Medulla oblongata (tissue), 1 donor: ENCODE data around the gene TDRD10.
"Not testable (repeated sequence)": the region's sequence is repeated elsewhere in the genome, so short reads cannot be mapped to it uniquely, and the experiment has no call there.

Source experiments
- DNase-seq: peaks from one replicate; pipeline ENCODE4 v3.0.0-alpha.2; 2015; ENCODE audit errors: extremely low spot score

The TDRD10 gene

DNA sequence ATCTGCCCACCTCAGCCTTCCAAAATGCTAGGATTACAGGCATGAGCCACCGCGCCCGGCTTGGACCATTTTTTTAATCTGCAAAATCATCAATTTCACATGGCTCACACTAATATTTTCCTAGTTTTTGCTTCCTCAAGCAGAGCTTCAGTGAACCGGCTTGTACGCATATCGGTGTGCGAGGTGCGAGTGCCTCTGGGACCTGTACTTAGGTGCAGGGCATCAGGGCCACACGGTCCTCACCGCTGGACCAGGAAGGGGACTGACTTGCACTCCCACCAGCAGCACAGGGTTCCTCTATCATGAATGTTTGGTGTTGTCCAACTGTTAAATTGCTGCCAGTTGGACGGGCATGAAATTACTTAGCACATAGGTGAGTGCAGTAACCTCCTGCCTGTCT lies 15.6 kb downstream of the TDRD10 start:
- no peak for DNase-seq

DNA sequence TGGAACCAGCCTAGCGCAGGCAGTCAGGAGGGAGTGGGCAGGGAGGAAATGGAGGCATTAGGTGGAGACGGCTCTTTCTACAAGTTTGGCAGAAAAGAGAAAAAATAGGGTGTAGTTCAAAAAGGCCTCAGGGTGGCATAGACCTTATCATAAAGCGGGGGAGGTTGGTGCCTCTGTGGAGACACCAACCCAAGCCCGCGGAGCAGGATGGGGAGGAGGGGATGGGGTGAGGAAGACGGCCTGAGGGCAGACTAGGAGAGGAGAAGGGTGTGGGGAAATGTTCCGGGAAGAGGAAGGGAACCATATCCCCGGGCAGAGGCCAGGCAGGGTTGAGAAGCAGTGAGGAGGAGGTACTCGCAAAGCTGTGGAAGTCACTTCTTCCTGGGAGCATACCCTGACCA lies 17.6 kb downstream of the TDRD10 start:
- DNase-seq: no peak

DNA sequence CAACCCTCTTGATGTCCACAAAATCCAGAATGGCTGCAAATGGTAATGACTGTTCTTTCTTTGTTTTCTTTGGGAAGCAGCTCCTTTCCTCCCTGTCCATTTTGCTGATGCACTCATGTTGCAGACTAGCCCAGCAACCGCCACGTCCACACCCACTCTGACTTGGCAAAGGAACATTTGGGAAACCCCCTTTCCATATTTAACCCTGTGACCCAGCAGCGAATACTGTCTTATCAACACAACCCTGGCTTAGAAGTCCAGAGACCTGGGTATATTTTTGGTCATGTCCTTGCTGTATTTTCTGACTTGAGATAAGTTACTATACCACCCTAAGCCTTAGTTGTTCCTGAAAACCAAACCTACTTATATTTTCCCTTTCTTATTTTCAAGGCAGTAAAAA lies 18.3 kb downstream of the TDRD10 start:
- DNase-seq: no peak

DNA sequence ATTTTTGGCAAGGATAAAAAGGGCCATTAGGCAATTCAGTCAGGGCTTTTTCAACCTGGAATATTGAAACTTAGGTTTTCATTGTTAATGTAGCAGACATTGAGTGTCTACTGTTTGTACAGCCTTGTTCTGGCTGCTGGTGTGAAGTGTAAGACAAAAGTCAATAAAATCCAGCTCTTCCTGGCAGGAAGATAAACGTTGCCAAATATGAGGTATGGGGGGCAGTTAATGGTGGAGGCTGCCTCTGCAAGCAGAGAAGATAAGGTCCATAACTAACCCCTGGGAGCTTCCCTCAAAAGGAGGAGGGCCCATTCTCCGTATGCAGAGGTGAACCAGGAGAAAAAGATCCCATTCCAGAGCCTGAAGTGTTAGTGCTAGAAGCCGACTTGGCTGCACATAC lies 19.7 kb downstream of the TDRD10 start:
- DNase-seq: no peak

DNA sequence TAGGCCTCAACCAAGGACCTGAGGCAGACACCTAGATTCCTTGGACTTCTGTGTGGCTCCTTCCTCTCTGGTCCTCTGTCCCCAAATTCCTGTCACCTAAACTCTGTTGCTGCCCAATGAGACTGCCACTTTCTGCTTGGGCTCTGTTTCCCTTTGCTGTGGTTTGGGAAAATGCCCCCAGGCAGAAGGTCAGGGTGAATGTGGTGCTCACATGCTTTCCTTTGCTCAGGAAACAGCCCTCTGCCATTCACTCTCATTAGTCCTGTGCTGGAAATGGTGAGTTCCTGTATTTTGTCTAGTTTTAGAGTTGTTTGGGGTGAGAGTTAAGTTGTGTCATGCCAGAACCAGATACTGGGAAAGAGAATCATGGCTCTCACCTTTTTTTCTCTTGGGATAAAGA lies 22.9 kb downstream of the TDRD10 start:
- no peak for DNase-seq

DNA sequence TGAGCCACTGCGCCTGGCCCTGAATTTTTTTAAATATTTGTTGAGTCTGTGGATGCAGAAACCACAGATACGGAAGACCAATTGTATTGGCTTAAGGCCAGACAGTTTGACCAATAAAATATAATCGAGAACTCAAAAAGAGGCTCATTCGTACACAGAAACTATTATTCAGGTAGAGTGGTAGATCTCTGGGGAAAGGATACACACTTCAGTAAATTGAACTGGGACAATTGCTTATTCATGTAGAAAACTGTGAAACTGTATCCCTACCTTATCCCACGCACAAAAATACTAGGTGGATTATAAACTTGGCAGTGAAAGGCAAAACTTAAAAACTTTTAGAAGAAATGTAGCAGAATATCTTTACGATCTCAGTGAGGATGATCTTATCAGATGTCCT lies 25.2 kb downstream of the TDRD10 start:
- DNase-seq: no peak

DNA sequence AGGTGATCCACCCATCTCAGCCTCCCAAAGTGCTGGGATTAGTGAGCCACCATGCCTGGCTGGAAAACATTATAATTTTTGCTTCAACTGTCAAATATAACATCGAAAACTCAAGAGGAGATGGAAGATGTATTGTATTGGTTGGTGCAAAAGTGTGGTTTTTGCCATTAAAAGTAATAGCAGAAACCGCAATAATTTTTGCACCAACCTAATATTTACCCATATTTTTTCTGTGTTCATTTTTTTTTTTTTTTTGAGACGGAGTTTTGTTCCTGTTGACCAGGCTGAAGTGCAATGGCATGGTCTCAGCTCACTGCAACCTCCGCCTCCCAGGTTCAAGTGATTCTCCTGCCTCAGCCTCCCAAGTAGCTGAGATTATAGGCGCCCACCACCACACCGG lies 27.3 kb downstream of the TDRD10 start:
- no peak for DNase-seq

DNA sequence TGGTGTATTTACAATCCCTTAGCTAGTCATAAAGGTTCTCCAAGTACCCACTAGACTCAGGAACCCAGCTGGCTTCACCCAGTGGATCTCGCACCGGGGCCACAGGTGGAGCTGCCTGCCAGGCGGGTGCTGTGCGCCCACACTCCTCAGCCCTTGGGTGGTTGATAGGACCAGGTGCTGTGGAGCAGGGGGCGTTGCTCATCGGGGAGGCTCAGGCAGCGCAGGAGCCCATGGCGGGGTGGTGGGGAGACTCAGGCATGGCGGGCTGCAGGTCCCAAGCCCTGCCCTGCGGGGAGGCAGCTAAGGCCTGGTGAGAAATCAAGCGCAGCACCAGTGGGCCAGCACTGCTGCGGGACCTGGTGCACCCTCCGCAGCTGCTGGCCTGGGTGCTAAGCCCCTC lies 29.9 kb downstream of the TDRD10 start:
- DNase-seq: not testable (repeated sequence)

DNA sequence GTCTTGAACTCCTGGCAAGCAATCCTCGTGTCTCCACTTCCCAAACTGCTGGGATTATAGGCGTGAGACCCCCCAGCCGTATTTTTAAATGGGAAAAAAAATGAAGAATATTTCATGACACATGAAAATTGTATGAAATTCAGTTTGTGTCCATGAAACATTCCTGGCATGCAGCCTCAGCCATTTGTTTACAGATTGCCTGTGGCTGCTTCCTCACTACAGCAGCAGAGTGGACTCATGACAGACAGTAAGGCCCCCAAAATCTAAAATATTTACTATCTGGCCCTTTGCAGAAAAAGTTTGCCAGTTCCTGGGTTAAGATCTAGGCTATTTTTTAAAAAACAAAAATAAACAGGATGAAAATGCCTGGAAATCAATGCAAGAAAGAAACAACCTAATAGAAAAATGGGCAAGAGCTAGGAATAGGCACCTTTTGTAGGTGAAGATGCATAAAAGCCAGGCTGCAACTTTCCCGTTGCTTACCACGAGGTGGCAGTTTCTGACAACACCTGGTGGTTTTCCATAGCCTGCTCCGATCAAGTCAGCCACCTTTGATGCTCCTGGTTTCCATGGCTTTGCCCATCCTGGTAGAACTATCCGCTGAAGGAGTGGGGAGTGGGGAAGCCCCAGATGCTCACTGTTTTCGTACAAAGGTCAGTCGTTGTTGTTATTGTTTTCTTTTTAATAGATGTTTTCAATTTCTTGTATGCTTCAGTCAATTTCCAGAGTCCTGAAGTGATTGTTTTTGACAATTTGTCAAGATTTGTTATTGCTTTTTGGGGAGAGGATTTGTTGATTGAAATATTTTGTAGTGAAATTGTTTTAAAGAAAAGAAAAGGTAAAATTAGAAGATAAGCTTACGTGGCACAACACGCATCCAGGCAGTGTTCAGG lies 32.2 kb downstream of the TDRD10 start:
- no peak for DNase-seq

DNA sequence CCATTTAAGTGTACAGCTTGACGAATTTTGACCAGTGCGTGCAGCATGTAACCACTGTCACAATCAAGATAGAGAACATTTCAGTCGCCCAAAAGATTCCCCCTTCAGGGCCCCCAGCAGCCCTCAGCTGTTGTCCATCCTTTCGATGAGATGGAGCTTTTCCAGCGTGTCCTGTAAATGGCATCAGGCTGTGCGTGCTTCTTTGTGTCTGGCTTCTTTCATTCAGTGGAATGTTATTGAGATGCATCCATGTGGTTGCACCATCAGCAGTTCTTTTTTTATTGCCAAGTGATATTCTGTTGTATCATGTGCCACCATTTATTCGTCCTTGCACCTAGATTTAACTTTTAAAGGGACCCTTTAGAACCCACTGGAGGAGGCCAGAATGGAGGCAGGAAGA lies 34.6 kb downstream of the TDRD10 start:
- no peak for DNase-seq

DNA sequence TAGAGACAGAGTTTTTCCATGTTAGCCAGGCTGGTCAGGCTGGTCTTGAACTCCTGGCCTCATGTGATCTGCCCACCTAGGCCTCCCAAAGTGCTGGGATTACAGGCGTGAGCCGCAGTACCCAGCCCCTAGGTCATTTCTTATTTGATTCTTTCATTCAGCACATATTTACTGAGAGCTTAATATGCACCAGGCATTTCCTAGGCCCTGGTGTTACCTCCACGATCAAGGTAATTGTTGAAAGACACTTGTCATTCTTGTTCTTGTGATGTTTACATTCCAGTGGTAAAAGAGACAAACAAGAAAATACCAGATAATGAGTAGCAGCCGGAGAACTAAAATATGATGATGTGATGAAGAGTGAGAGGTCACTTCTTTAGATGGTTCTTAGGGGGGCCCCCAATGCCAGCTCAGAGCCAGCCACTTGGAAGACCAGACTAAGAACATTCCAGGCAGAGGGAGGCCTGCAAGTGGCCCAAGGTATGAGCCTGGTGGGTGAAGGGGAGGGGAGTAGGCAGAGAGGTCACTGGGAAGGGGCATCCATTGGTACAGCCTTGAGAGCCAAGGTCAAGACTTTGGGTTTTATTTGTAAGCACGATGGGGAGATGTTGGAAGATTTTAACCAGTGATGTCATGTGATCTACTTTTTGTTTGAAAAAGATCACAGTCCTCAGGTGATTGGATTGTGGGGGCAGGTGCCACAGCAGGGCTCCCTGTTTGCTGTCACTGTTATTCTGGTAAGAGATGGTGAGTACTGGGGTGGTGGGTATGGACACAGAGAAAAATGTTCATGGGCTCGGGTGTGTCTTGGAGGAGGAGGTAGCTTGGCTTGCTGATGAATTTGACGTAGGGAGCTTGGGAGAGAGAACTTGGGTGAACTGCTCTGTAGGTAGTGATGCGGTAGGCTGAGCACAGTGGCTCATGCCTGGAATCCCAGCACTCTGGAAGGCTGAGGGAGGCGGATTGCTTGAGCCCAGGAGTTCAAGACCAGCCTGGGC lies 37.8 kb downstream of the TDRD10 start:
- DNase-seq: no peak

DNA sequence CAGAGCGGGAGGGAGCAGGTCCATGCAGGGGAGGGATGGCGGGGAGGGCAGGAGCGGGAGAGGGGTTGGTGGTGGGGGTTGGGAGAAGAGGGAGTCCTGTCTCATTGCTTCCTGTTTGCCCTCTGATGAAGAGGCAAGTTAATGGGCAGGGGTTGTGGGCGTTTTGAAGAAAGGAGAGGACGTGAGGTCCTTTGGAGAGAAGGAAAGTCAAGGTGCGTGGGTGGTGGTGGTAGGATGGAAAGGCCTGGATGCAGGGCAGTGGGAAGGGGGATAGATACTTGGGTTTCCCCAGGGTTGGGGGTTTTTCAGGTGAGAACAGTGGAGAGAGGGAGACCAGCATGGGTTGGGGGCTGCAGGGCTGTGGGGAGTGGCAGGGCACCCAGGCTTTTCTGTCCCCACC lies 39.2 kb downstream of the TDRD10 start:
- DNase-seq: no peak

DNA sequence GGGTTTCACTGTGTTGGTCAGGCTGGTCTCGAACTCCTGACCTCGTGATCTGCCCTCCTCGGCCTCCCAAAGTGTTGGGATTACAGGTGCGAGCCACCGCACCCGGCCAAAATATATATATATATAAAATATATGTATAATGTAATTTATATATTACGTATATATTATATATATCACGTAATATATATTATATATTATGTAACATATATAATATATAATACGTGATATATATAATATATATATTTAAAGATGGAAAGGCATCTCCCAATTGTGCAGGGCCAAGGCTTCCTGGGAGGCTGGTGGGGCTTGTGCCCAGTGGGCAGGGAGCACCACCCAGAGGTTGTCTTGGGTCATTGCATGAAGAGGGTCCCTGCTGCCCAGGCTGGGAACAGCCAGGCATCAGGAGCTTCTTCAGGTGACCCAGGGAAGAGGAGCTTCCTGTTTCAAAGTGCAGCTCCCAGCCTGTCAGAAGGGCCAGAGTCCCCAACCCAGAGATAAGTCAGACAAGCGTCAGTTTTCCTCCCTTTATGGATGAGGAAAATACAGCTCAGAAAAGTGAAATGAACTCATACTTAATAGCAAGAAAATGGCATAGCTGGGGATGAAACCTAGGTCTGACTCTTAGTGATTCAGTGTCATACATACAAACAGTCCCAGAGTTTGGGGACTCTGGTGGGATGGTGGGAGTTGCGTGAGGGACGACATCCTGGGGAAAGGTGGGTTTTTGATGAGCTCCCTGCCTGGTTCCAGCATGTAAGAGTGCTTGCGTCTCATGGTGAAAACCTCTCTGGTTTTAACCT lies 44.4 kb downstream of the TDRD10 start:
- peak; percentile 71 for DNase-seq

DNA sequence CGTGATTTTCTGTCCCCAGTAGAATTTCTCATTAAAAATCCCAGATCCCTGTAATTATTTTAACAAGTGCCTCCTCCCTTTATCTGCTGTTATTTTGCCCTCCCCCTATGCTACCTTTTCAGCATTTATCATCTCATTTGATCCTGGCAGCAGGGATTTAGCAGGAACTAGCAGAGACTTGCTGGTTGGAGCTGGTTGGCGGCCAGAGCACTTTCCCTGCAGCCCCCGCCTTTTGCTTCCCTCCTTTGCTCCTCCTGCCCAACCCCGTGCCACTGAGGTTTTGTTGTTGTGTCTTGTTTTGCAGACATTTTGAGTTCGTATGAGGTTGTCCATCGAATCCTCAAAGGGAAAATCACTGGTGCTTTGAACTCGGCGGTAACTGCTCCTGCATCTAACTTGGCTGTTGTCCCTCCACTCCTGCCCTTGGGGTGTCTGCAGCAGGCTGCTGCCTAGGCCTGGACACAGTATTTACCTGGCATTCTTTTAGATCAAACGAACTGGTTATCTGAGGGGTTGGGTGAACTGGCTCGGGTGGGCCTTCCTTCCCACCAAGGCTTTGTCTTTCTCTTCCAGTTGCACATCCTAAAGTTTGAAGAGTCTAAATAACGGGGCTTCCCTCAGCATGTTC lies 45.2 kb downstream of the TDRD10 start:
- DNase-seq: no peak

DNA sequence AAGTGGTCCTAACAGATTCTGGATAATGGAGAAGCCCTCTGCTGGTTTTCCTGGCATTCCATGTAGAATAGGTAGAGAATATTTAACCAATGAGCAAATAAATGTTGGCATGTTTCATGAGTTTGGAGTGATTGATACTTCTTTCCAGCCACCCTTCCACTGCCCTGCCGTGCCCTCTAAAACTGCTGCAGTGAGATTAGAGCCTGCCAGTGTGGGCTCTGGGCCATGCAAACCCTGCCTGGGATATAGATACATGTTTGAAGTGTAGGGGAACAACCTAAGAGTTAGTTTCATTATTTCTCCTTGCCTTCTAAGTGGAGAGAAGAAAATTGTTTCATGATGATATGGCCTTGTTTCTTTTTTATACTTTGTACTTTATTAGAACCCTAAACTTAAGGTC lies 46.0 kb downstream of the TDRD10 start:
- no peak for DNase-seq

DNA sequence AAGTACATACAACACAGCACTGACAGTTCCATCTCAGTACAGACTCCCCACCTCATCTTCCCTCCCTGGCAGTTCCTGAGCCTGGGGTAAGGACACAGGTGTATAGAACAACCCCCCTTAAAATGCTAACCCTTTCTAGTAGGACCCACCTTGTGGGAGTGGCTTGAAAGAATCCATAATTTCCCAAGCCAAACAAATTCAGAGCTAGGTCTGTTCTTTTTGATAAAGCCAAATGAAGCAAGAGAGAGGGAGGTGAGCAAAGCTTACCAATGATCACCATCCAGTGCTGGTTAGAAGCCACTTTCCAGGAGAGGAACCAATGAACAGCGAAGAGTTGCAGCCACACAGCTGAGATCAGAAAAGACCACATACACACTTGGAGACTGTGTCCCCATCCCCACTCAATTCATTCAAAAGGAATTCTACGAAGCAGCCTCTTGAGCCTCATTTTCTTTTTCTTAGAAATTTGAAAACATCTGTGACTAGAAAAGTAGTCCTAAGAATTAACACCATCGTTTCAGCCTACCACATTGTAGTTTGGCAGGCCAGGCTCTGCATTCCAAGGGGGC lies 47.3 kb downstream of the TDRD10 start:
- no peak for DNase-seq

DNA sequence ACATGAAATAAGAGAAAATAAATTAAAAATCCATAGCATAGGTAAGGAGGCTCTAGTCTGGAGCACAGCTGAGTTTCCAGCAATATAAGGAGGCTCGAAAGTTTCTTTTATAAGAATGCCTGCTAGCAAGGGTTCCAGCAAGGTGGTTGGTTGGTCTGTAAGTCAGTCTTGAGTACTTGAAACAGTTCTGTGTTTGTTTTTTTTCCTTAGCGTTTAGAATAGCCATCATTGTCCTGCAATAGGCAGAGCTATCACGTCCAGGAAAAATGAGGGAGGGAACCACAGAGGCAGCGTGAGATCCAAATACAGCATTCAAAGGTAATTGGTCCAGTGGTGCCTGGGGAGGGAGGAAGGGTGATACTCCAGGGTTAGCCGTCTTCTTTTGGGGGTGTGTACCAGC lies 48.1 kb downstream of the TDRD10 start:
- no peak for DNase-seq

DNA sequence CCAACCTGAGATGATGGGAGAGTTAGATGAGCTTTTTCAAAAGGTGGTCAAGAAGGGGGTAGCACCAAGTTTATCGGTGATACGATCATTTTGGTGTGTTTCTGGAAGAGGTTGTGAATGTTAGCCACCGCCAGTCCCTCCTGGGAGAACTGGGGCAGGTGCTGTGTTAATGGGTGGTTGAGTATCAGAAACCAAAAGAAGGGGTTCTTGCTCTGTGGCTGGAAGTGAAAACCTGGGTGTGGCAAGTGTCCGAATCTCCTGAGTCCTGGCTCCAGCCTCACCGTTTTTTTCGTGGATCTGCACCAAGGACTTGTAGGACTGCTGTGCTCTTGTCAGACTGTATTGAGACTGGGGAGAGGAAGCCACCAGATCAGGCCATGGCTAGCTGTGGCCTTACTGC lies 48.6 kb downstream of the TDRD10 start:
- no peak for DNase-seq

DNA sequence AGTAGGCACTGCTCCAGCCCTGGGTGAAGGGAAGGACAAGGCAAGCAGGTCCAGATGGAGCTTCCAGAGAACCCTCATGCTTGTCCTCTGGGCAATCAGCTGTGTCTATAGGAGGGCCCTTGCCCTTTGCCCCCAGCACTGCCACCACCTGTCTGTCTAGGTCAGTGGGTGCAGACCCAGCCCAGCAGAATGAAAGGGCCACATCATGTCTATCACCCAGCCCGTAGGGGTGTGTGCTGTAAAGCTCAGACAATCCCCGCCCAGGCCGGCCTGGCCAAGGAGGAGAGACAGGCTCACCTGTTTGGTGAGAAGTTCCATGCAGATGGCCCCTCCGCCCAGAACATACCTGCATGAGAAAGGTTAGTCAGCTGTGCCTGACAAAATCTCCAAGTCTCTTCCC lies 49.5 kb downstream of the TDRD10 start:
- DNase-seq: no peak

DNA sequence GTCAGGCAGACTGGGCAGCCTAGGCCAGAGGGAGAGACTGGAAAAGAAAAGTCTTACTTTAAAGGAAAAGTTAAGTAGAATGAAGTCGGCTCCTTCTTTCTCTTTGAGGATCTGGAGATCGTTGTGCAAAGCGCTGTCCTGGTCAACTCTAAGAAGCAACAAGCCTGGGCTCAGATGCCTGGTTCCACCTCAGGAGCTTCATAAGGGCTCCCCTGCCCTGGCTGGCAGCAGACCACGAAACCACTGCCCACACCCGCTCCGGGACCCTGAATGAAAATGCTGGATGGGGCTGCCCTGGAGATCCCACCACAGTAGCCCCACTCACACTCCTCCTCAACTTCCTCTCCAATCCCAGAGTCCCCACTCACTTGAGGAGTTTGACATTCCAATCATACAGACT lies 50.0 kb downstream of the TDRD10 start:
- DNase-seq: no peak
